NOMO-1 treated with dmso at 0.1 percent for 144 hours (cell line): ENCODE measurements around the gene TFCP2L1.
A peak's percentile ranks its signal among the peaks of the same experiment; 100 is the strongest.
"Not testable (repeated sequence)": the region's sequence is repeated elsewhere in the genome, so short reads cannot be mapped to it uniquely, and the experiment has no call there.

Source experiments
- DNase-seq: peaks from one replicate; lab custom pipeline; 2025; ENCODE audit not compliant: unreplicated experiment; lab: John Stamatoyannopoulos, UW

The TFCP2L1 gene

GRCh38 chr2:121284463-121285449 lies at the start of gene TFCP2L1:
Gene TFCP2L1, minus strand, starts transcription at chr2:121285202. Its CDS starts 93 bp downstream, at chr2:121285109.
- DNase-seq = no peak

GRCh38 chr2:121333834-121334558 lies 49.0 kb upstream of the TFCP2L1 start:
- DNase-seq = no peak

- no peak for DNase-seq
Measured at GRCh38 chr2:121333231-121333630, 48.2 kb upstream of the TFCP2L1 start.

GRCh38 chr2:121331324-121331723 lies 46.3 kb upstream of the TFCP2L1 start:
- not testable (repeated sequence) for DNase-seq

GRCh38 chr2:121330921-121331320 lies 45.9 kb upstream of the TFCP2L1 start:
- no peak for DNase-seq

GRCh38 chr2:121329786-121330185 lies 44.8 kb upstream of the TFCP2L1 start:
- no peak for DNase-seq

GRCh38 chr2:121326628-121327027 lies 41.6 kb upstream of the TFCP2L1 start:
- no peak for DNase-seq

- DNase-seq = no peak
Measured at GRCh38 chr2:121324601-121325000, 39.6 kb upstream of the TFCP2L1 start.

GRCh38 chr2:121321476-121321875 lies 36.5 kb upstream of the TFCP2L1 start:
- DNase-seq = no peak

GRCh38 chr2:121319941-121320340 lies 34.9 kb upstream of the TFCP2L1 start:
- no peak for DNase-seq

- DNase-seq = no peak
Measured at GRCh38 chr2:121316986-121317385, 32.0 kb upstream of the TFCP2L1 start.

GRCh38 chr2:121313701-121314100 lies 28.7 kb upstream of the TFCP2L1 start:
- DNase-seq = not testable (repeated sequence)

- DNase-seq = no peak
Measured at GRCh38 chr2:121309801-121310200, 24.8 kb upstream of the TFCP2L1 start.

GRCh38 chr2:121309323-121309722 lies 24.3 kb upstream of the TFCP2L1 start:
- no peak for DNase-seq

GRCh38 chr2:121307048-121307447 lies 22.0 kb upstream of the TFCP2L1 start:
- DNase-seq = no peak

- DNase-seq = no peak
Measured at GRCh38 chr2:121304941-121305340, 19.9 kb upstream of the TFCP2L1 start.

- DNase-seq = peak; percentile 21
Measured at GRCh38 chr2:121303531-121304263, 18.7 kb upstream of the TFCP2L1 start.

GRCh38 chr2:121301190-121301589 lies 16.2 kb upstream of the TFCP2L1 start:
- not testable (repeated sequence) for DNase-seq

GRCh38 chr2:121298476-121298875 lies 13.5 kb upstream of the TFCP2L1 start:
- no peak for DNase-seq

GRCh38 chr2:121297866-121298265 lies 12.9 kb upstream of the TFCP2L1 start:
- not testable (repeated sequence) for DNase-seq

- DNase-seq = no peak
Measured at GRCh38 chr2:121297217-121297830, 12.3 kb upstream of the TFCP2L1 start.
